BLaER1 (cell line): Measurements from ENCODE around the gene CUL1.

Experiments
- H3K27ac ChIP-seq: shearing (Covaris generic); formaldehyde crosslinking; 2 replicates; pipeline ENCODE4 v1.8.1; 2022
- H3K27me3 ChIP-seq: shearing (Covaris generic); formaldehyde crosslinking; 2 replicates; pipeline ENCODE4 v1.8.1; 2022
- H3K36me3 ChIP-seq: shearing (Covaris generic); formaldehyde crosslinking; 2 replicates; pipeline ENCODE4 v1.8.1; 2022
- H3K4me1 ChIP-seq: shearing (Covaris generic); formaldehyde crosslinking; 2 replicates; pipeline ENCODE4 v1.8.1; 2022
- H3K4me2 ChIP-seq: shearing (Covaris generic); formaldehyde crosslinking; 2 replicates; pipeline ENCODE4 v1.8.1; 2022
- H3K4me3 ChIP-seq: shearing (Covaris generic); formaldehyde crosslinking; 2 replicates; pipeline ENCODE4 v1.8.1; 2022
- H3K9ac ChIP-seq: shearing (Covaris generic); formaldehyde crosslinking; 2 replicates; pipeline ENCODE4 v1.8.1; 2022
- H3K9me3 ChIP-seq: shearing (Covaris generic); formaldehyde crosslinking; 2 replicates; pipeline ENCODE4 v1.8.1; 2022
- H4K20me1 ChIP-seq: shearing (Covaris generic); formaldehyde crosslinking; 2 replicates; pipeline ENCODE4 v1.8.1; 2022
- Cebpa-rat ChIP-seq: shearing (Covaris generic); IDR thresholded peaks from 2 replicates; pipeline ENCODE4 v1.8.1; 2022

CUL1 gene

DNA sequence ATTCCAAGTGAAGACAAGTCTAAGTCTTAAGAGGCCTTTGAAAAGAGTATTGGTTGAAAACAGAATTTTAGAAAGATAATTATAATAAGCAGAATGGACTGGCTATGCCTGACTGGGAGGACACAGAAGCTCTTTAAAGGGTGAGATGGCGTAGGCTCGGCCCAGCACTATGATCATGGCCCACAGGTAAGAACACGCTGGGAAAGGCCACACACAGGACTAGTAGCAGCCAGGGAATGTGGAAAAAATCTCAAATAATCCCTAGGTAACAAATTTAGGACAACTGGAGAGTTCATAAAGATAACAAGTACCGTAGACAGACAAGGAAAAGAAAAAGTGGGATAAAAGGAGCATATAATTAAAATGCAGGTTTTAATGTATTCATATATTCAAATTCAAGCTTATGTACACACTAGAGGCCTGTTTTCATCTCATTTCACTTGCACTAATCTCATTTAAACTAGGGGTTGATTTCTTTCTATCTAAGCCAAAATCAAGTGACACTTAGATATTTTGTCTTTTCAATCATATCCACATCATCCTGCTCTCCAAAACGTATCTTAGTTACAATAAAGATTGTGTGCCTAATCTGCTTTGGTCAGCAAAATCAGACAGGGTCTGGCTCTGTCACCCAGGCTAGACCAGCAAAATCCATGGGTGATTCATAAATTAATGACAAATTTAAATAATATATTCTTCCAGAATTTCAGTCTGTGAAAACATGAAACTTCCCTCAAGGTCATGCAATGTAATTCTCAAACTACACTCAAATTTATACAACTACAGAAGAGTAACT lies 132.4 kb downstream of the CUL1 start:
- Histone ChIP-seq H3K9me3 (no peaks in the 10 kb centered on the region), H3K36me3 (peaks cover 90% of the 10 kb centered on the region), H3K4me3 (no peak overlapping the region), H4K20me1 (peaks cover 69% of the 10 kb centered on the region), H3K4me2 (no peak overlapping the region), H3K27me3 (no peaks in the 10 kb centered on the region), H3K27ac (no peak overlapping the region), H3K4me1 (no peaks in the 10 kb centered on the region), H3K9ac (no peak overlapping the region)
- TF ChIP-seq Cebpa-rat, result no peak

DNA sequence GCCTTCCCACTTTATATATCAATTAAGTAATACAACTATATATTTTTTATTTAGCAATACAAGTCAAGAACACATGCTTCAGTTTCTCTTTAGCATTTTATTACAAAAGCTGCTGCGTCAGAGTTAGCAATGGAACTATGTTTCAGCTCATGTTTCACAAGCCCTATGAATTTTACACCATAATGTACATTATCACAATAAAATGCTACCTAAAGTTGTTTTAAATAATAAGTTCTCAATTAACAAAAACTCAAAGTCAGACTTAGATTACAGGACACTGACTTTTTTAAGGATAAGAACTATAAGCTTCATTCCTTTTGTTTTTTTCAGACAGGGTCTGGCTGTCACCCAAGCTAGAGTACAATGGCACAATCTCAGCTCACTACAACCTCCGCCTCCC lies 133.1 kb downstream of the CUL1 start:
- H3K9ac ChIP-seq, result no peak overlapping the region
- TF ChIP-seq Cebpa-rat, result no peak
- H3K36me3 ChIP-seq, result peaks cover 92% of the 10 kb centered on the region
- H3K27me3 ChIP-seq, result no peaks in the 10 kb centered on the region
- H3K4me1 ChIP-seq, result peaks cover 2% of the 10 kb centered on the region; the same call in 1 of the 2 replicates
- H3K9me3 ChIP-seq, result no peaks in the 10 kb centered on the region; the same call in 1 of the 2 replicates
- H3K4me2 ChIP-seq, result no peak overlapping the region
- no peak overlapping the region for H3K27ac ChIP-seq
- H3K4me3 ChIP-seq, result no peak overlapping the region
- peaks cover 76% of the 10 kb centered on the region for H4K20me1 ChIP-seq

DNA sequence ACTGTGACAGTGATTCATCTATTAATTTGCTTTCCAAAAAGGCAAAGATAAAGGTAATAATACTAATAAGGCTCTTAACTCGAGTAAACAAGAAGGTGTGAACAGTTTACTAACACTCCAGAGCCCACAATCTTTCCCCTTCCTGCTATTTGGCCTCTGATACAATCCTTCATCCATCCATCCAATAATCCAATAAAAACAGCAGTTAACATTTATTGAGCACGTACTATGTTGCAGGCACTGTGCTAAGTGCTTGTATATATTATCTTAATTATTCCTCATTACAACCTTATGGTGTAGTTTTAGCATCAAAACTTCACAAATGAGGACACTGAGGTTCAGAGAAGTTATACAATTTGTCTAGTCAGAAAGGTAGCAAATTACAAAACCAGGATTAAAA lies 135.9 kb downstream of the CUL1 start:
- Histone ChIP-seq H3K36me3 (peaks cover 83% of the 10 kb centered on the region), H3K27me3 (no peaks in the 10 kb centered on the region), H3K9me3 (peaks cover 10% of the 10 kb centered on the region; the same call in 1 of the 2 replicates), H3K4me1 (peaks cover 16% of the 10 kb centered on the region), H3K4me3 (no peak overlapping the region), H3K4me2 (no peak overlapping the region), H4K20me1 (peaks cover 95% of the 10 kb centered on the region), H3K27ac (no peak overlapping the region), H3K9ac (no peak overlapping the region)
- no peak for TF ChIP-seq Cebpa-rat

DNA sequence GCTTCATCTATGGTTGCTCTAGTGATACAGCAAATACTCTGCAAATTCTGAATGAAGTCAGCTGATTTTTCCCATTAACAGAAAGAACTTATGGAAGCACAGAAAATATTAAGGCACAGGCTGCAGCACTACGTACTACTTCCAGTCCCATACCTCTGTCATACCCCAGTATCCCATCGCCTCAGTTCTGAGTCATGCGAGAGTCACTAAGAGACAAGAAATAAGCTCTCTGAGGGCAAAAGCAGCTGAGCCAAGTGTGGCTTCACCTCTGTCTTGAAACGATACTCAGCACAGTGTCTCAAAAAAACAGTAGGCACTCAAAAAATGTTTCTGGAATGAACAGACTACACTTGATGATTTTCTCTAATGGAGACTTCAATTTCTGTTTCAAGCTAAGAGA lies 137.2 kb downstream of the CUL1 start:
- Histone ChIP-seq H3K9ac (no peak overlapping the region), H3K4me1 (peaks cover 29% of the 10 kb centered on the region), H4K20me1 (peaks cover 89% of the 10 kb centered on the region), H3K4me3 (no peak overlapping the region), H3K27ac (no peak overlapping the region), H3K4me2 (no peak overlapping the region), H3K9me3 (peaks cover 10% of the 10 kb centered on the region; the same call in 1 of the 2 replicates), H3K36me3 (peaks cover 72% of the 10 kb centered on the region), H3K27me3 (no peaks in the 10 kb centered on the region)
- no peak for TF ChIP-seq Cebpa-rat

DNA sequence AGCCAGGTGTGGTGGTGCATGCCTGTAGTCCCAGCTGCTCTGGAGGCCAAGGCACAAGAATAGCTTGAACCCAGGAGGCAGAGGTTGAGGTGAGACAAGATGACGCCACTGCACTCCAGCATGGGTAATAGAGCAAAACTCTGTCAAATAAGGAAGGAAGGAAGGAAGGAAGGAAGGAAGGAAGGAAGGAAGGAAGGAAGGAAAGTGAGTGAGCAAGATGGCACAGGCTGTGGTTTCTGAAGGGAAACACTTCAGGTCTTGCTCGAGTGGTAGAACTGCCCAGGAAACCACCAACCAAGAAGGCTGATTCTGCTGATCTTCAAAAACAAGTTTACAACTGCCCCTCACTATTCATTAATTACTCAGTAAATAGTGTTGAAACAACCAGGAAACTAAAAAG lies 140.2 kb downstream of the CUL1 start:
- H3K4me2 ChIP-seq, result peak overlapping the region; percentile 65
- no peak overlapping the region for H3K4me3 ChIP-seq
- no peak for TF ChIP-seq Cebpa-rat
- no peak overlapping the region for H3K9ac ChIP-seq
- H3K4me1 ChIP-seq, result peaks cover 29% of the 10 kb centered on the region
- peak overlapping the region; percentile 54; the same call in 1 of the 2 replicates for H3K27ac ChIP-seq
- peaks cover 16% of the 10 kb centered on the region; the same call in 1 of the 2 replicates for H3K9me3 ChIP-seq
- H3K27me3 ChIP-seq, result no peaks in the 10 kb centered on the region
- peaks cover 73% of the 10 kb centered on the region for H3K36me3 ChIP-seq
- peaks cover 85% of the 10 kb centered on the region for H4K20me1 ChIP-seq

DNA sequence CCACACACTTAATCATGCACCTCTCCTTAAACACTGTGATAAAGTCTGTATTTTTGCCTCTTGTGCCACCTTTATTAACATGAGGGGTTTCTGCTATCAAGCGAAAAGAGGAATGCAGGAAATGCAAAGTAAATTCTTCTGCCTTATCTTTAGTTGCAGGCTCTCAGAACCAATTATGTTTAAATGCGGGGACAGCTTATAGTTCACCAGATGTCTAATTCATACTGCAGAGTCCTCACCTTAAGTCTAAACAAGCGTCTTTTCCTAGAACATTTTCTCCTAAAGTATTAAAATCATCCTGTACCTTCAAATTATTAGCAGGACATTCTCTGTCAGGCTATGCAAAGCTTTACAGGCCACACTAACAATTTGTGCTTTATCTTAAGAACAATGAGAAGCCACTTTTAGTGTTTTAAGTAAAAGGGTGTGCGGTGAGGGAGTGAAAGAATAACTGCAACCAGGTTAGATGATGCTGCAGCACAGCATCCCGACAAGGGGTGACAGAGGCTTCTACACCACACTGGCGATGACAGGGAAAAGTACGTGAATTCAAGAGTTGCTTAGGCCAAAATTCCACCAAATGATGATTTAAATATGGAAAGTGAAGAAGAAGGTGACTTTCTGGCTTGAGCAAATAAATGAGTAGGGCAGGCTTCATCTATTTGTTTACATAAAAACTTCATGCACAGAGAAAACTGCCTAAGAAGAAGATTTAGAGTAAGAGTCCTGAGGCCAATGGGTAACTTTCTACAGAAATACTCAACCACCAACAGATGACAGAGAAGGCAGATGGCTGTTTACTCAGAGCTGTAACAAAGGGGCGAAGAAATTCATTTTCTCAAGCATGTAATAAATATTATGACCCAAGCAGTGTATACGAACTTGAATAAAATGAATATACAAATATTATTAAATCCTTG lies 149.4 kb downstream of the CUL1 start:
- Histone ChIP-seq H4K20me1 (peaks cover 97% of the 10 kb centered on the region), H3K9ac (no peak overlapping the region), H3K9me3 (peaks cover 12% of the 10 kb centered on the region; the same call in 1 of the 2 replicates), H3K4me3 (no peak overlapping the region), H3K27ac (no peak overlapping the region), H3K36me3 (peaks cover 35% of the 10 kb centered on the region), H3K4me1 (peaks cover 45% of the 10 kb centered on the region), H3K27me3 (no peaks in the 10 kb centered on the region), H3K4me2 (0 out of 2 replicates have a peak overlapping the region, but pooled peaks have one; percentile 28)
- TF ChIP-seq Cebpa-rat, result no peak

DNA sequence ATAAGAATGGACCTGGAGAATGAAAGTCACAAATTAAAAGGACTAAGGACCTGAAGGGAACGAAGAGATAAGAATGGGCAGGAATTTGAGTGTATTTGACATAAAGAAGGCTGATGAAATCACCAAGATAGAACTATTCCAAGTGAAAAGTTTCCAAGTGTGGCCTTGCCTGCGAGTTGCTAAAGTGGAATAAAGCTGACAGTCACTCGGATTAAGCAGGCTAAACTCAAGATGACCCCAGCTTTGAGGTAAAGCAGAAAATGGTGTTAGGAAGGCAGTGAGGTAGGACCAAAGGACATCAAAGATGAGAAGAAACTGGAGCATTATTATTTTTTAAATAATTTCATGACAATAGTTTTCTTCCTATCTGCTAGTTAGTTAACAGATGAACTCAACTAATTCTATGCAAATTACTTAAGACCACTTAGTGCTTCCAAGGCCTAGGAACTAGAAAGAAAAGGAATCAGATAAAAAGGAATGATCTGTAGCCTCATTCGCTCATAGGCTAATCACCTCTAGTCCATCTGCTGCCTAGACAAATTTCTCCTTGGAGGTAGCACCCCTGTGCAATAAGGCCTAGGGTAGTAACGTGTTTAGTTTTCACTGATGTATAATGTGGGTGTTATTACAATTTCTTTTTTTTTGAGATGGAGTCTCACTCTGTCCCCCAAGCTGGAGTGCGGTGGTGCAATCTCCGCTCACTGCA lies 150.8 kb downstream of the CUL1 start:
- H3K9ac ChIP-seq, result no peak overlapping the region
- no peak overlapping the region for H3K4me2 ChIP-seq

DNA sequence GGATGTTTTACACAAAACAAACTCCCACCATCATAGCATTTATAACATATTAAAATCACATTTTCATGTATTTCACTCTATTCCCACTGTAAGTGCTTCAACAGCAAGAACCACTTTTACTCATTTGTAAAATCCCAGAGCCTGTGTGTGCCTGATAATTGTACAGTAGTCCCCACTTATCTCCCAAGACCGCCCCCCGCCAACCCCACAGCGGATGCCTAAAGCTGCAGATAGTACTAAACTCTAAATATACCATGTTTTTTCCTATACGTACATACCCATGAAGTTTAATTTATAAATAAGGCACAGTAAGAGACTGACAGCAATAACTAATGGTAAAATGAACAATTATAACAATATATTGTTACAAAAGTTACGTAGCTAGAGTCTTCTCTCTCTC lies 151.9 kb downstream of the CUL1 start:
- Histone ChIP-seq H3K4me3 (no peak overlapping the region), H4K20me1 (peaks cover 100% of the 10 kb centered on the region), H3K27me3 (no peaks in the 10 kb centered on the region), H3K27ac (no peak overlapping the region), H3K4me1 (peaks cover 45% of the 10 kb centered on the region), H3K4me2 (no peak overlapping the region), H3K36me3 (peaks cover 25% of the 10 kb centered on the region), H3K9ac (no peak overlapping the region), H3K9me3 (no peaks in the 10 kb centered on the region)
- no peak for TF ChIP-seq Cebpa-rat

More for the DNA sequence above, 150.8 kb downstream of the CUL1 start:
- Histone ChIP-seq H3K4me1 (peaks cover 45% of the 10 kb centered on the region), H3K36me3 (peaks cover 31% of the 10 kb centered on the region), H3K27me3 (no peaks in the 10 kb centered on the region), H3K4me3 (no peak overlapping the region), H3K9me3 (peaks cover 3% of the 10 kb centered on the region; the same call in 1 of the 2 replicates), H4K20me1 (peaks cover 100% of the 10 kb centered on the region), H3K27ac (no peak overlapping the region)
- TF ChIP-seq Cebpa-rat, result no peak
